HG03159 (cell line): Measurements from ENCODE around the gene HNRNPA2B1.
"Not testable (repeated sequence)": the region's sequence is repeated elsewhere in the genome, so short reads cannot be mapped to it uniquely, and the experiment has no call there.

Experiments used
- ATAC-seq: cut with Tn5 transposase; IDR thresholded peaks from one replicate; pipeline ENCODE4 v1.9.1; 2021; ENCODE audit warnings: mild to moderate bottlenecking, moderate library complexity; ENCODE audit not compliant: unreplicated experiment

Gene HNRNPA2B1

DNA sequence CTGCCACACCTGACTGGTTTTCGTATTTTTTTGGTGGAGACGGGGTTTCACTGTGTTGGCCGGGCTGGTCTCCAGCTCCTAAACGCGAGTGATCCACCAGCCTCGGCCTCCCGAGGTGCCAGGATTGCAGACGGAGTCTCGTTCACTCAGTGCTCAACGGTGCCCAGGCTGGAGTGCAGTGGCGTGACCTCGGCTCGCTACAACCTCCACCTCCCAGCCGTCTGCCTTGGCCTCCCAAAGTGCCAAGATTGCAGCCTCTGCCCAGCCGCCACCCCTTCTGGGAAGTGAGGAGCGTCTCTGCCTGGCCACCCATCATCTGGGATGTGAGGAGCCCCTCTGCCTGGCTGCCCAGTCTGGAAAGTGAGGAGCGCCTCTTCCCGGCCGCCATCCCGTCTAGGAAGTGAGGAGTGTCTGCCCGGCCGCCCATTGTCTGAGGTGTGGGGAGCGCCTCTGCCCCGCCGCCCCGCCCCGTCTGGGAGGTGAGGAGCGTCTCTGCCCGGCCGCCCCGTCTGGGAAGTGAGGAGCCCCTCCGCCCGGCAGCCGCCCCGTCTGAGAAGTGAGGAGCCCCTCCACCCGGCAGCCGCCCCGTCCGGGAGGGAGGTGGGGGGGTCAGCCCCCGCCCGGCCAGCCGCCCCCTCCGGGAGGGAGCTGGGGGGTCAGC, 52.8 kb downstream of the HNRNPA2B1 start:
- ATAC-seq, result not testable (repeated sequence)

DNA sequence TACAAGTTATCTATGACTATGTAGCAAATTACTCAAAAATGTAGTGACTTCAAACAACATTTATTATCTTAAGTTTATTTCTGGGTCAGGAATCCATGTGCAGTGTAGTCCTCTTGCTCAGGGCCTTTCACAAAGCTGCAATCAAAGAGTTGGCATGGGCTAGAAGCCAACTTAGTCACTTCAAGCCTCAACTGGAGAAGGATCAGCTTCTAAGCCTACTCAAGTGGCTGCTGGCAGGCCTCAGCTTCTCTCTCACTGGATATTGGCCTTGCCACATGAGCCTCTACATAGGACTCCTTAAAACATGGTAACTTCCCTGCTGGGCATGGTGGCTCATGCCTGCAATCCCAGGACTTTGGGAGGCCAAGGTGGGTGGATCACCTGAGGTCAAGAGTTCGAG, 53.5 kb downstream of the HNRNPA2B1 start:
- no peak for ATAC-seq

DNA sequence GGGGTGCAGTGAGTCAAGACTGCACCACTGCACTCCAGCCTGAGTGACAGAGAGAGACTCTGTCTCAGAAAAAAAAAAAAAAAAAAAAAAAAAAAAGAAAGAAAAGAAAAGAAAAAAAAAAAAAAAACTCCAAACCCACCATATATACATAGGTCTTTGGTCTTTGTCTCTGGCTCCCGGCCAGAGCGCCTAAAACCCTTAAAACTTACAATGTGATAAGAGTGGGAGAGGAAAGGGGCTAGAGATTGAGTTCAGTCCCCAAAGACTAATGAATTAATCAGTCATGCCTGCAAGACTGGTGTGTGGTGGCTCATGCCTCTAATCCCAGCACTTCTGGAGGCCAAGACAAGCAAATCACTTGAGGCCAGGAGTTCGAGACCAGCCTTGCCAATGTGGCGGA, 55.3 kb downstream of the HNRNPA2B1 start:
- no peak for ATAC-seq

DNA sequence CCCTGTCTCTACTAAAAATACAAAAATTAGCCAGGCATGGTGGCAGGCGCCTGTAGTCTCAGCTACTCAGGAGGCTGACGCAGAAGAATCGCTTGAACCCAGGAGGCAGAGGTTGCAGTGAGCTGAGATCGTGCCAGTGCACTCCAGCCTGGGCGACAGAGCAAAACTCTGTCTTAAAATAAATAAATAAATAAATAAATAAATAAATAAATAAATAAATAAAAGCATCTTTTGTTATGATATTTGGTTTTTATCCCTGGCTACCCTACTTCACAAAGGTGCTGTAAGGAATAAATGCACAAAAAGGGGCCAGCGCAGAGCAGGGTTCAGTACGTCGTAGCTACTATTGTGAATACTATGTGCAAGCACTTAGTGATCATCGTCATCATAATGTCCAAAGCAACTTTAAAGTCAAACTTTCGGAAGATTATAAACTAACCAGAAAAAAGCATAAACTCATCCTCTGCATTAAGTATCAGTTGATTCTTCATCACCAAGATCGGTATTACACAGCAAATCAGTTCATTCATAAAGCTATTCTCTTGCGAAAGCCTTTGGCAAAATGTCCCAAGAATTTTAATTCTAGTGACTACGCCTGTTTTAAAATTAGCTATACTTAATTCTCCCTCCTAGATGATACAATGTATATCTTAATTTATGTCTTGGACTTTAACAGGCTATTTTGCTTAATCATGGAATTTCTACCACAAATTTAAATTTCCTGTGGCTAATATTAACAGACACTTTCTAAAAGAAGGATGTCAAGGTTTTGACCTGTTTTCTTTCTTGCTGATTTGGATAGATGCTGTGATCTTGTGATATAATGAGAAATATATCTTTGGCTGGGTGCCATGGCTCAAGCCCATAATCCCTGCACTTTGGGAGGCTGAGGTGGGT, 56.1 kb downstream of the HNRNPA2B1 start:
- no peak for ATAC-seq

DNA sequence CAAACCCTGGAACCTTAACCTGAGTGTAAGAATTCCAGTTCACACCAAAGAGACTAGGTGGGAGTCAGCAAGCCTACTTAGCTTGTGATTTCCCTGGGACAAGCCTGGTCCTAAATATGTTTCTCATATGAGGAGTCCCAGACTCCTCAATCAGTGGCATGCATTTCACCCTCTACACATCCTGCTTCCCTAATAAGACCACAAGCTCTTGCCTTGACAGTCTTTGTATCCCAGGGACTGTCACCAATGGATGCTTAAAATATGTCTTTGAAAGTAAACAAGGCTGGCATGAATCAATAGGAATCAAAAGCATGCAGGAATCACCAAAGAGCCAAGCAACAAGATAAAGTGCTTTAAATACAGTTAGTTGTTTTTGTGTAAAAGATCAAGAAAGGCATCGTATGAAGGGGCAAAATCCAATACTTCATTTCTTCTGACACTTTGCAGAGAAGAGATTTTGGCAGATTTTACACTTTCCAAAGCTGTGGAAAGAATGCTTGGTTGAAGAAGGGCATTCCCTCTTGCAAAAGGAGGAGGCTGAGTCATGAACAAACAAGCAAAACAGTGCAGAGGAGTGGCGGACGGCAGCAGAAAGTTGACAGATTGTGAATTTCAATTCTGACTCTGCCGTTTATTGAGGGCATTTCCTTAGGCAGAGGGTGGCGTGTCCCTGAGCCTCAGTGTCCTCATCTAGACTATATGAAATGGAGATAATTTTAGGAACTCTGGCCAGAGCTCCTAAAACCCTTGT, 57.1 kb downstream of the HNRNPA2B1 start:
- no peak for ATAC-seq

DNA sequence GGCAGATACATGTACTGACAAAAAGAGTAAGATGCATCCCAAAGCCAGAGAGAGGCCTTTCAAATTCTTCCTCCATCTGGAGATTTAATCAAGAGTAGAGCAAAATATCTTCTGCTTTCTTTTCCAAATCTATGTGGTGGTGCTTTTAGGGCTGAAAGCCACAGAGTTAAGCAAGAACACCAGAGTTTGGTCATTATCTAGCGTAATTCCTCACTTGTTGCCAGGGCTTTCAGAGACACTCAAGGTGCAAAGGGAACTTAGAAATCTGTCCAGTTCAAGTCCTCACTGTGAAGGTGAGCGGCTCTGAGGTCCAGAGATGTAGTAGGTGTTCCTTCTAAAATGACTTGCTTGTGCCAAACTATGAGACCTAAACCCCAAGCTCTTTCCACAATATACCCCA, 59.5 kb downstream of the HNRNPA2B1 start:
- ATAC-seq, result no peak

DNA sequence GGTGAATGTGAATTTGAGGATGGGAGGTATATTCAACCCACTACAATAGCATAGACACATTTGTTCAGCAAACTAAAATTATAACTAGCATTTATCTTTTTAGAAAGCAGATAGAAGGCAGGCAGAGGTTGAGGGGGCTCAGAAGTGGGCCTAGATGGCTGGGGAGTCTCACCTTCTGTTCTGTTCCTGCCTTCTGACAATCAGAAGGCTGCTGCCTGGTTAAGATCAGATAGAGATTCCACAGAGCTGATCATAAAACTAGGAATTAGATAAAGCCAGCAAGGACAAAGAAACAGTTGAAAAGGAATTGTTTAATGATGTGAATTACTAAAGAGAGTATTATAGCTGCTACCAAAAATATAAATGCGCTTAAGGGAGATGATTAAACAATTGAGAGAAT, 60.2 kb downstream of the HNRNPA2B1 start:
- no peak for ATAC-seq
